SK-N-SH treated with all-trans-retinoic acid at 6 μM for 48 hours (cell line): ENCODE data around the gene FN1.

Experiments used
- ATAC-seq: fragments of 200-7000 bp; cut with Tn5 transposase; 3 replicates; pipeline ENCODE4 v1.9.1; 2020; ENCODE audit warnings: mild to moderate bottlenecking, moderate library complexity
- ARNTL ChIP-seq: fragments of 450-650 bp; formaldehyde crosslinking; IDR thresholded peaks from 2 replicates; pipeline ENCODE4 v1.5.0; 2020; ENCODE audit warnings: low read depth, mild to moderate bottlenecking, moderate library complexity, borderline replicate concordance
- BACH2 ChIP-seq: fragments of 250-450 bp; sonication (Bioruptor Pico); IDR thresholded peaks from 2 replicates; pipeline ENCODE4 v1.9.0; 2021; ENCODE audit warnings: mild to moderate bottlenecking, borderline replicate concordance
- CREB5 ChIP-seq: fragments of 250-450 bp; sonication (Bioruptor Pico); IDR thresholded peaks from 2 replicates; pipeline ENCODE4 v1.5.1; 2020; ENCODE audit warnings: low read depth, mild to moderate bottlenecking, moderate library complexity
- ESRRG ChIP-seq: fragments of 250-450 bp; sonication (Bioruptor Pico); IDR thresholded peaks from 2 replicates; pipeline ENCODE4 v1.6.1; 2021; ENCODE audit warnings: mild to moderate bottlenecking
- GLIS3 ChIP-seq: fragments of 250-450 bp; sonication (Bioruptor Pico); IDR thresholded peaks from 2 replicates; pipeline ENCODE4 v1.5.0; 2020; ENCODE audit warnings: mild to moderate bottlenecking, moderate library complexity
- ISL1 ChIP-seq: fragments of 250-450 bp; sonication (Bioruptor Pico); IDR thresholded peaks from 2 replicates; pipeline ENCODE4 v2.1.2; 2022; ENCODE audit warnings: mild to moderate bottlenecking, moderate library complexity
- PPARA ChIP-seq: fragments of 250-450 bp; sonication (Bioruptor Pico); IDR thresholded peaks from 2 replicates; pipeline ENCODE4 v1.5.0; 2020; ENCODE audit warnings: mild to moderate bottlenecking, borderline replicate concordance
- RARB ChIP-seq: fragments of 250-450 bp; sonication (Bioruptor Pico); IDR thresholded peaks from 2 replicates; pipeline ENCODE4 v1.8.0; 2021; ENCODE audit warnings: mild to moderate bottlenecking, moderate library complexity
- SNAI2 ChIP-seq: fragments of 250-450 bp; sonication (Bioruptor Pico); IDR thresholded peaks from 2 replicates; pipeline ENCODE4 v1.5.0; 2020; ENCODE audit warnings: mild to moderate bottlenecking, moderate library complexity
- TCF4 ChIP-seq: fragments of 250-450 bp; sonication (Bioruptor Pico); IDR thresholded peaks from 2 replicates; pipeline ENCODE4 v1.8.0; 2021; ENCODE audit warnings: mild to moderate bottlenecking, moderate library complexity, borderline replicate concordance
- TOX ChIP-seq: fragments of 250-450 bp; sonication (Bioruptor Pico); IDR thresholded peaks from 2 replicates; pipeline ENCODE4 v1.8.0; 2021; ENCODE audit warnings: mild to moderate bottlenecking, moderate library complexity, borderline replicate concordance
- ZFP30 ChIP-seq: fragments of 450-650 bp; formaldehyde crosslinking; IDR thresholded peaks from 2 replicates; pipeline ENCODE4 v1.5.0; 2022; ENCODE audit warnings: mild to moderate bottlenecking, moderate library complexity
- ZNF565 ChIP-seq: fragments of 450-650 bp; formaldehyde crosslinking; conservative IDR thresholded peaks from 2 replicates; pipeline ENCODE4 v1.5.0; 2020; ENCODE audit warnings: low read depth, mild to moderate bottlenecking, moderate library complexity
- ZNF70 ChIP-seq: fragments of 450-650 bp; formaldehyde crosslinking; IDR thresholded peaks from 2 replicates; pipeline ENCODE4 v1.5.0; 2020; ENCODE audit warnings: mild to moderate bottlenecking, moderate library complexity
- ZNF8 ChIP-seq: fragments of 450-650 bp; formaldehyde crosslinking; IDR thresholded peaks from 2 replicates; pipeline ENCODE4 v1.5.0; 2020; ENCODE audit warnings: mild to moderate bottlenecking, moderate library complexity
- TF ChIP-seq, protein P1 (sequence below): fragments of 250-450 bp; sonication (Bioruptor Pico); IDR thresholded peaks from 2 replicates; pipeline ENCODE4 v1.5.1; 2021; ENCODE audit warnings: mild to moderate bottlenecking, moderate library complexity
- TF ChIP-seq, protein P2 (sequence below): fragments of 250-450 bp; sonication (Bioruptor Pico); IDR thresholded peaks from 2 replicates; pipeline ENCODE4 v1.5.0; 2020; ENCODE audit warnings: mild to moderate bottlenecking, moderate library complexity
- TF ChIP-seq, protein P3 (sequence below): fragments of 250-450 bp; sonication (Bioruptor Pico); IDR thresholded peaks from 2 replicates; pipeline ENCODE4 v1.8.0; 2020; ENCODE audit warnings: mild to moderate bottlenecking, moderate library complexity, borderline replicate concordance

FN1 gene

GRCh38 chr2:215407061-215407460, 28.8 kb downstream of the FN1 start:
- no peak for ATAC-seq
- TF ChIP-seq ISL1 (no peak), SNAI2 (CRISPR knock-in tag) (no peak), TCF4 (no peak), TOX (CRISPR knock-in tag) (no peak), GLIS3 (CRISPR knock-in tag) (no peak), ESRRG (CRISPR knock-in tag) (no peak), BACH2 (no peak), ZNF8 (CRISPR knock-in tag) (no peak), ZNF565 (CRISPR knock-in tag) (no peak), PPARA (CRISPR knock-in tag) (no peak), ARNTL (no peak), CREB5 (no peak), ZNF70 (CRISPR knock-in tag) (no peak)
- TF ChIP-seq, protein P1, sequence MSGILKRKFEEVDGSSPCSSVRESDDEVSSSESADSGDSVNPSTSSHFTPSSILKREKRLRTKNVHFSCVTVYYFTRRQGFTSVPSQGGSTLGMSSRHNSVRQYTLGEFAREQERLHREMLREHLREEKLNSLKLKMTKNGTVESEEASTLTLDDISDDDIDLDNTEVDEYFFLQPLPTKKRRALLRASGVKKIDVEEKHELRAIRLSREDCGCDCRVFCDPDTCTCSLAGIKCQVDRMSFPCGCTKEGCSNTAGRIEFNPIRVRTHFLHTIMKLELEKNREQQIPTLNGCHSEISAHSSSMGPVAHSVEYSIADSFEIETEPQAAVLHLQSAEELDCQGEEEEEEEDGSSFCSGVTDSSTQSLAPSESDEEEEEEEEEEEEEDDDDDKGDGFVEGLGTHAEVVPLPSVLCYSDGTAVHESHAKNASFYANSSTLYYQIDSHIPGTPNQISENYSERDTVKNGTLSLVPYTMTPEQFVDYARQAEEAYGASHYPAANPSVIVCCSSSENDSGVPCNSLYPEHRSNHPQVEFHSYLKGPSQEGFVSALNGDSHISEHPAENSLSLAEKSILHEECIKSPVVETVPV (CRISPR knock-in tag), result no peak
- TF ChIP-seq, protein P2, sequence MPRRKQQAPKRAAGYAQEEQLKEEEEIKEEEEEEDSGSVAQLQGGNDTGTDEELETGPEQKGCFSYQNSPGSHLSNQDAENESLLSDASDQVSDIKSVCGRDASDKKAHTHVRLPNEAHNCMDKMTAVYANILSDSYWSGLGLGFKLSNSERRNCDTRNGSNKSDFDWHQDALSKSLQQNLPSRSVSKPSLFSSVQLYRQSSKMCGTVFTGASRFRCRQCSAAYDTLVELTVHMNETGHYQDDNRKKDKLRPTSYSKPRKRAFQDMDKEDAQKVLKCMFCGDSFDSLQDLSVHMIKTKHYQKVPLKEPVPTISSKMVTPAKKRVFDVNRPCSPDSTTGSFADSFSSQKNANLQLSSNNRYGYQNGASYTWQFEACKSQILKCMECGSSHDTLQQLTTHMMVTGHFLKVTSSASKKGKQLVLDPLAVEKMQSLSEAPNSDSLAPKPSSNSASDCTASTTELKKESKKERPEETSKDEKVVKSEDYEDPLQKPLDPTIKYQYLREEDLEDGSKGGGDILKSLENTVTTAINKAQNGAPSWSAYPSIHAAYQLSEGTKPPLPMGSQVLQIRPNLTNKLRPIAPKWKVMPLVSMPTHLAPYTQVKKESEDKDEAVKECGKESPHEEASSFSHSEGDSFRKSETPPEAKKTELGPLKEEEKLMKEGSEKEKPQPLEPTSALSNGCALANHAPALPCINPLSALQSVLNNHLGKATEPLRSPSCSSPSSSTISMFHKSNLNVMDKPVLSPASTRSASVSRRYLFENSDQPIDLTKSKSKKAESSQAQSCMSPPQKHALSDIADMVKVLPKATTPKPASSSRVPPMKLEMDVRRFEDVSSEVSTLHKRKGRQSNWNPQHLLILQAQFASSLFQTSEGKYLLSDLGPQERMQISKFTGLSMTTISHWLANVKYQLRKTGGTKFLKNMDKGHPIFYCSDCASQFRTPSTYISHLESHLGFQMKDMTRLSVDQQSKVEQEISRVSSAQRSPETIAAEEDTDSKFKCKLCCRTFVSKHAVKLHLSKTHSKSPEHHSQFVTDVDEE, result no peak

GRCh38 chr2:215405722-215406581, 29.9 kb downstream of the FN1 start:
- no peak for ATAC-seq
- TF ChIP-seq, protein P3, sequence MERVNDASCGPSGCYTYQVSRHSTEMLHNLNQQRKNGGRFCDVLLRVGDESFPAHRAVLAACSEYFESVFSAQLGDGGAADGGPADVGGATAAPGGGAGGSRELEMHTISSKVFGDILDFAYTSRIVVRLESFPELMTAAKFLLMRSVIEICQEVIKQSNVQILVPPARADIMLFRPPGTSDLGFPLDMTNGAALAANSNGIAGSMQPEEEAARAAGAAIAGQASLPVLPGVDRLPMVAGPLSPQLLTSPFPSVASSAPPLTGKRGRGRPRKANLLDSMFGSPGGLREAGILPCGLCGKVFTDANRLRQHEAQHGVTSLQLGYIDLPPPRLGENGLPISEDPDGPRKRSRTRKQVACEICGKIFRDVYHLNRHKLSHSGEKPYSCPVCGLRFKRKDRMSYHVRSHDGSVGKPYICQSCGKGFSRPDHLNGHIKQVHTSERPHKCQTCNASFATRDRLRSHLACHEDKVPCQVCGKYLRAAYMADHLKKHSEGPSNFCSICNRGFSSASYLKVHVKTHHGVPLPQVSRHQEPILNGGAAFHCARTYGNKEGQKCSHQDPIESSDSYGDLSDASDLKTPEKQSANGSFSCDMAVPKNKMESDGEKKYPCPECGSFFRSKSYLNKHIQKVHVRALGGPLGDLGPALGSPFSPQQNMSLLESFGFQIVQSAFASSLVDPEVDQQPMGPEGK (CRISPR knock-in tag), result no peak
- TF ChIP-seq, all 23 proteins: peak for 0

DNA sequence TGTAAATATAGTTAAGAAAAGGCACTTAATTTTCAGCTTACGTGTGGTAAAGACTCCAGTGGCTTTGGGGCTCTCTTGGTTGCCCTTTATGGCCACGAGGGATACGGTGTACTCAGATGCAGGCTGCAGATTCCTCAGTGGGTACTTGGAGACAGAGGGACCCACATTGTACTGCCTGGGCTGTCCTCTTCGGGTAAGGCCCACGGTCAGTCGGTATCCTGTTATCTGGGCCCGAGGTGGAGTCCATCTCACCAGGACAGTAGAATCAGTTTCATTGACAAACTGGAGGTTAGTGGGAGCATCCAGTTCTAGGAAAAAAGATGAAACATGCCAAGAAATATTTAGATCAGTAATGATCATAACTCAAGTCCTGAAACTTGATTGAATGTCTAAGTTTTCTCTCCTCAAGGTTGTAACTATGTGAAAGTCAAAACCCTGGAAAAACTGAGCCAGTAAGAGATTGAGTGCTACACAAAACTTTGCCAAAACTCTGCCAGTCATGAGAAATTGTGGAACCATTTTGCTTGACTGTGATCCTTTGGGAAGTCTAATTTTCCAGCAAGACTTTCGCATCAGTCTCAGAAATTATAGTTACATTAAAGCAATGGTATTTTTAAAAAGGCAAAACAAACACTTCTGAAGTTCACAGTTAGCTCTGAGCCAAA, 31.4 kb downstream of the FN1 start:
- ATAC-seq, result no peak
- TF ChIP-seq PPARA (CRISPR knock-in tag) (no peak), ZNF70 (CRISPR knock-in tag) (no peak), RARB (CRISPR knock-in tag) (no peak), CREB5 (no peak), ZFP30 (CRISPR knock-in tag) (no peak), ARNTL (no peak)
- TF ChIP-seq, protein P3 (CRISPR knock-in tag), result no peak
- TF ChIP-seq, protein P2, result no peak
